Stimulated activated CD4-positive, alpha-beta T cell treated with anti-CD3 and anti-CD28 coated beads, Interleukin-15, amount 100 ng/mL, for 1 hour (primary cell): ENCODE results near the gene LVRN.
"Not testable (repeated sequence)": the region's sequence is repeated elsewhere in the genome, so short reads cannot be mapped to it uniquely, and the experiment has no call there.

Experiments
- DNase-seq, 2 donors: peaks; one replicate each; pipeline ENCODE4 v3.0.0-alpha.2; 2020; ENCODE audit warnings: low read depth in 1 of 2, low spot score in 1 of 2

Gene LVRN

GRCh38 chr5:115962239-115962564 lies at the start of gene LVRN:
TSS of gene LVRN (plus strand) at chr5:115962475. CDS start at chr5:115962618, 143 bp downstream.
- no peak for DNase-seq

- DNase-seq: not testable (repeated sequence)
Measured at GRCh38 chr5:115913623-115914400, 48.5 kb upstream of the LVRN start.

GRCh38 chr5:115920171-115920725 lies 42.0 kb upstream of the LVRN start:
- DNase-seq: no peak

- not testable (repeated sequence) for DNase-seq
Measured at GRCh38 chr5:115928578-115929407, 33.5 kb upstream of the LVRN start.

GRCh38 chr5:115930171-115930570 lies 32.1 kb upstream of the LVRN start:
- not testable (repeated sequence) for DNase-seq

- DNase-seq: no peak
Measured at GRCh38 chr5:115930630-115931337, 31.5 kb upstream of the LVRN start.

GRCh38 chr5:115932991-115933390 lies 29.3 kb upstream of the LVRN start:
- no peak for DNase-seq

GRCh38 chr5:115934388-115934974 lies 27.8 kb upstream of the LVRN start:
- DNase-seq: no peak

GRCh38 chr5:115936031-115936430 lies 26.2 kb upstream of the LVRN start:
- no peak for DNase-seq

- no peak for DNase-seq
Measured at GRCh38 chr5:115939059-115939458, 23.2 kb upstream of the LVRN start.

- DNase-seq: no peak
Measured at GRCh38 chr5:115940080-115940810, 22.0 kb upstream of the LVRN start.

GRCh38 chr5:115941051-115941675 lies 21.1 kb upstream of the LVRN start:
- DNase-seq: no peak

- no peak for DNase-seq
Measured at GRCh38 chr5:115944501-115944900, 17.8 kb upstream of the LVRN start.

- DNase-seq: no peak
Measured at GRCh38 chr5:115946655-115947054, 15.6 kb upstream of the LVRN start.

- DNase-seq: no peak
Measured at GRCh38 chr5:115947260-115947659, 15.0 kb upstream of the LVRN start.

GRCh38 chr5:115948091-115948534 lies 14.2 kb upstream of the LVRN start:
- DNase-seq: no peak

GRCh38 chr5:115949096-115949495 lies 13.2 kb upstream of the LVRN start:
- no peak for DNase-seq

GRCh38 chr5:115952588-115952987 lies 9.7 kb upstream of the LVRN start:
- DNase-seq: no peak

GRCh38 chr5:115954144-115954543 lies 8.1 kb upstream of the LVRN start:
- no peak for DNase-seq

GRCh38 chr5:115956957-115957356 lies 5.3 kb upstream of the LVRN start:
- no peak for DNase-seq
